Upper lobe of right lung (tissue), 1 donor: ENCODE results near the gene NTNG1. TPM values are rescaled to one million over a fixed set of nuclear protein-coding genes. Genes with fewer than 3 reads are reported as not detected.

Experiments used
- ATAC-seq: fragments of 200-7000 bp; cut with Tn5 transposase; one replicate; pipeline ENCODE4 v1.9.1; 2020; ENCODE audit warnings: mild to moderate bottlenecking, moderate library complexity
- DNase-seq: peaks from one replicate; pipeline ENCODE4 v3.0.0-alpha.2; 2020
- H3K27ac ChIP-seq: fragments of 200-600 bp; one replicate; pipeline ENCODE4 v1.8.0; 2022
- H3K27me3 ChIP-seq: fragments of 200-600 bp; one replicate; pipeline ENCODE4 v1.8.0; 2022; ENCODE audit warnings: mild to moderate bottlenecking
- H3K36me3 ChIP-seq: fragments of 200-600 bp; one replicate; pipeline ENCODE4 v1.8.0; 2022
- H3K4me1 ChIP-seq: fragments of 200-600 bp; one replicate; pipeline ENCODE4 v1.8.0; 2022
- H3K4me3 ChIP-seq: fragments of 200-600 bp; one replicate; pipeline ENCODE4 v1.8.0; 2022; ENCODE audit warnings: mild to moderate bottlenecking
- H3K9me3 ChIP-seq: fragments of 200-600 bp; one replicate; pipeline ENCODE4 v1.8.0; 2022
- CTCF ChIP-seq: fragments of 200-600 bp; IDR thresholded peaks from one replicate; pipeline ENCODE4 v1.8.0; 2022; ENCODE audit warnings: antibody characterized with exemption
- intact Hi-C: fragments of 100-400 bp; cut with DNase I; formaldehyde crosslinking; loops from one replicate; pipeline ENCODE4 v1.11.0; 2022
- total RNA-seq: library from RNA; stranded (reverse); fragmentation: NEBNext Ultra II Directional; extraction: Animal tissue kit (Norgen Biotek cat#: 25700); gene quantifications from one replicate; pipeline ENCODE4 v1.2.1, GENCODE V29; 2021
- donor health status: DM: no; HTN: yes; CAD: no; lungs with severe emphysema.

NTNG1 gene
- total RNA-seq, 1 donor from 2014 or later: 12.6 TPM

DNA sequence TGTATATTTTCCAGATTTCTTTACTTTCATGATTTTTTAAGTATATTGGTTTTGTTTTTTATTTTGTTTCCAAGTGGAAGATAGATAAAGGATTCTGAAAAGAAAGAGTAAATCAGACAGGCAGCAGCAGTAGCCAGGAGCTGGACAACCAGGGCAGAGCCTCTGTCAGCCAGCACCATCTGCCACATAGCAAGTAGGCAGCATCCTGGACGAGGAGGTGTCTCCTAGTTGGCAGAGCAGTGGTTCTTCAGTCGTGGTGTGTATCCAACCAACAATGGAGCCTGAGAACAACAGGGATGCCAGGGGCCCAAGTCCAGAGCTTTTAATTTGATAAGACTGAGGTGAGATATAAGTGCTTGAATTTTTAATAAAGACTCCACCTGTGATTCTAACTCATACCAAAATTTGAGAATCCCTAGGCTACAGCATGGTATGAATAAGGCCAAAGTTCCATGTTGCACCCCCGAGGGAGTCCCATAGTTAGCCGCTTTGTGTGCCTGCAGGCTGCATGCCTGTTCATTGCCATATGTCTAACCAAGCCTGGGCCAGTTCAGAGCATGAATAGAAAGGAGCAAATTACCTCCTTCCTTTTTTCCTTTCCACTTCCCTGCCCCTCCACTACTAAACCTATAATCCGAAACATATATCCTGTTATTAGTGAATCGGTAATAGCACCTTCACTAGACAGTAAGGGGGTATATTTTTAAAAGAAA lies 153.2 kb downstream of the NTNG1 start:
- no peak overlapping the region for H3K27ac ChIP-seq
- TF ChIP-seq CTCF: no peak
- DNase-seq (no peak), ATAC-seq (no peak)
- no peaks in the 10 kb centered on the region for H3K9me3 ChIP-seq
- intact Hi-C loops: no loop called here
- H3K4me1 ChIP-seq: no peaks in the 10 kb centered on the region
- no peaks in the 10 kb centered on the region for H3K36me3 ChIP-seq
- H3K4me3 ChIP-seq: no peak overlapping the region
- H3K27me3 ChIP-seq: no peaks in the 10 kb centered on the region

GRCh38 chr1:107294686-107295085 lies 153.8 kb downstream of the NTNG1 start:
- TF ChIP-seq CTCF: no peak
- ATAC-seq: no peak
- Histone ChIP-seq H3K4me3 (no peak overlapping the region), H3K36me3 (no peaks in the 10 kb centered on the region), H3K9me3 (no peaks in the 10 kb centered on the region), H3K27ac (no peak overlapping the region), H3K27me3 (no peaks in the 10 kb centered on the region), H3K4me1 (no peaks in the 10 kb centered on the region)
- no peak for DNase-seq
- intact Hi-C loops: no loop called here

GRCh38 chr1:107297681-107298080 lies 156.8 kb downstream of the NTNG1 start:
- intact Hi-C loops: no loop called here
- H3K27ac ChIP-seq: no peak overlapping the region
- no peak overlapping the region for H3K4me3 ChIP-seq
- no peaks in the 10 kb centered on the region for H3K4me1 ChIP-seq
- H3K27me3 ChIP-seq: no peaks in the 10 kb centered on the region
- H3K36me3 ChIP-seq: no peaks in the 10 kb centered on the region
- no peaks in the 10 kb centered on the region for H3K9me3 ChIP-seq
- ATAC-seq: no peak
- DNase-seq: no peak
- TF ChIP-seq CTCF: no peak

GRCh38 chr1:107298526-107298925 lies 157.7 kb downstream of the NTNG1 start:
- TF ChIP-seq CTCF: no peak
- H3K4me1 ChIP-seq: no peaks in the 10 kb centered on the region
- no peaks in the 10 kb centered on the region for H3K36me3 ChIP-seq
- no peaks in the 10 kb centered on the region for H3K27me3 ChIP-seq
- intact Hi-C loops: no loop called here
- DNase-seq: no peak
- no peaks in the 10 kb centered on the region for H3K9me3 ChIP-seq
- H3K4me3 ChIP-seq: no peak overlapping the region
- no peak overlapping the region for H3K27ac ChIP-seq
- ATAC-seq: no peak

GRCh38 chr1:107299521-107299920 lies 158.7 kb downstream of the NTNG1 start:
- Histone ChIP-seq H3K4me1 (no peaks in the 10 kb centered on the region), H3K27ac (no peak overlapping the region), H3K9me3 (no peaks in the 10 kb centered on the region), H3K27me3 (no peaks in the 10 kb centered on the region), H3K4me3 (no peak overlapping the region), H3K36me3 (no peaks in the 10 kb centered on the region)
- DNase-seq (no peak), ATAC-seq (no peak)
- no peak for TF ChIP-seq CTCF
- intact Hi-C loops: no loop called here

GRCh38 chr1:107309962-107310361 lies 169.1 kb downstream of the NTNG1 start:
- no peaks in the 10 kb centered on the region for H3K9me3 ChIP-seq
- ATAC-seq (no peak), DNase-seq (no peak)
- no peak for TF ChIP-seq CTCF
- intact Hi-C loops: no loop called here
- no peaks in the 10 kb centered on the region for H3K27me3 ChIP-seq
- H3K36me3 ChIP-seq: no peaks in the 10 kb centered on the region
- H3K4me1 ChIP-seq: no peaks in the 10 kb centered on the region
- no peak overlapping the region for H3K4me3 ChIP-seq
- no peak overlapping the region for H3K27ac ChIP-seq
